ENCODE measurements around the gene IL5. TPM values are rescaled to one million over a fixed set of nuclear protein-coding genes. Genes with fewer than 3 reads are reported as not detected.

The IL5 gene
- total RNA-seq, 1 donor from 2014 or later = not detected

GRCh38 chr5:132501629-132501956 is 41.7 kb downstream of the IL5 start:
- no peak for TF ChIP-seq CTCF (IDR thresholded peaks at IDR 0.05; ENCODE audit: insufficient read depth, low read length, severe bottlenecking)
- DNase-seq (ENCODE audit: low read depth) (no peak), FAIRE-seq (no peak)
- no peaks in the 10 kb centered on the region for H3K27me3 ChIP-seq (ENCODE audit: control insufficient read depth, insufficient read depth, low read length)
- no peak overlapping the region for H3K4me3 ChIP-seq (ENCODE audit: low read depth, low read length)
- H3K36me3 ChIP-seq (ENCODE audit: control insufficient read depth, insufficient read depth, low read length) = no peaks in the 10 kb centered on the region

- DNase-seq (ENCODE audit: low read depth) (peak; percentile 43), FAIRE-seq (no peak)
- peak; percentile 74 for TF ChIP-seq CTCF (IDR thresholded peaks at IDR 0.05; ENCODE audit: insufficient read depth, low read length, severe bottlenecking)
- no peaks in the 10 kb centered on the region for H3K36me3 ChIP-seq (ENCODE audit: control insufficient read depth, insufficient read depth, low read length)
- no peak overlapping the region for H3K4me3 ChIP-seq (ENCODE audit: low read depth, low read length)
- H3K27me3 ChIP-seq (ENCODE audit: control insufficient read depth, insufficient read depth, low read length) = no peaks in the 10 kb centered on the region
Measured at GRCh38 chr5:132500931-132501628, 42.2 kb downstream of the IL5 start.

DNA sequence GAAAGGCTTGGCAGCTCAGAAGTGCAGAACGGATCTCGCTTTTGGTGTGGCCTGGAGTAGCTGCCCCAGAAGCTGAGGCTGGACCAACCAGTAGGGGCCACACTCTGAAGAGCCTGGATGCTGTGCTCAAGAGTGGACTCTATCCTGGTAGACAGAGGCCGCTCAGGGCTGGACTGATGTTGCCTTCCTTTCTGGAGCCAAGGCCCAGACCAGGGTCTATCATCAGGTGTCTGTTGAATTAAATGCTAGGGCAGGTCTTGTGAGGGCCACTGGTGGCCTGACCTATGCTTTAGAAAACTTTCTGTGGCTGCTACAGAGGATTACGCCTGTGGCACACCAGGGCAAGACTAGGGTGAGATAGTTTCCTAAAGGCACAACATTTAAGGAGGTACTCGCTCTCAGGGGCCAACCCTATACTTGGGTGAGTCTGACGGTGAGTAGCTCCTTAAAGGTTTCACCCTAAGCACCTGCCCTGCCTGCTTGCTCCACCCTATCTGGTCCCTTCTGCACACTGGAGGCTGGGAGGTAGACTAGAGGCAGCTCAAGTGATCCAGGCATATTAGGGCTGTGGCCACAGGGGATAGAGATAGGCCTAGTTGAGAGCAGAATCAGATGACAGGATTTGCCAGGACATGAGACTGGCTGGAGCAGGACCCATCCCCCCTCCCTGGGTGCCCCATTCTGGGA is 42.9 kb downstream of the IL5 start:
- H3K27me3 ChIP-seq (ENCODE audit: control insufficient read depth, insufficient read depth, low read length) = no peaks in the 10 kb centered on the region
- DNase-seq (ENCODE audit: low read depth) (no peak), FAIRE-seq (no peak)
- no peaks in the 10 kb centered on the region for H3K36me3 ChIP-seq (ENCODE audit: control insufficient read depth, insufficient read depth, low read length)
- TF ChIP-seq CTCF (IDR thresholded peaks at IDR 0.05; ENCODE audit: insufficient read depth, low read length, severe bottlenecking) = no peak
- no peak overlapping the region for H3K4me3 ChIP-seq (ENCODE audit: low read depth, low read length)

GRCh38 chr5:132499440-132500243 is 43.7 kb downstream of the IL5 start:
- no peak for DNase-seq (ENCODE audit: low read depth)
- no peaks in the 10 kb centered on the region for H3K36me3 ChIP-seq (ENCODE audit: control insufficient read depth, insufficient read depth, low read length)
- no peak overlapping the region for H3K4me3 ChIP-seq (ENCODE audit: low read depth, low read length)
- TF ChIP-seq CTCF (IDR thresholded peaks at IDR 0.05; ENCODE audit: insufficient read depth, low read length, severe bottlenecking) = no peak
- FAIRE-seq = no peak
- no peaks in the 10 kb centered on the region for H3K27me3 ChIP-seq (ENCODE audit: control insufficient read depth, insufficient read depth, low read length)

DNA sequence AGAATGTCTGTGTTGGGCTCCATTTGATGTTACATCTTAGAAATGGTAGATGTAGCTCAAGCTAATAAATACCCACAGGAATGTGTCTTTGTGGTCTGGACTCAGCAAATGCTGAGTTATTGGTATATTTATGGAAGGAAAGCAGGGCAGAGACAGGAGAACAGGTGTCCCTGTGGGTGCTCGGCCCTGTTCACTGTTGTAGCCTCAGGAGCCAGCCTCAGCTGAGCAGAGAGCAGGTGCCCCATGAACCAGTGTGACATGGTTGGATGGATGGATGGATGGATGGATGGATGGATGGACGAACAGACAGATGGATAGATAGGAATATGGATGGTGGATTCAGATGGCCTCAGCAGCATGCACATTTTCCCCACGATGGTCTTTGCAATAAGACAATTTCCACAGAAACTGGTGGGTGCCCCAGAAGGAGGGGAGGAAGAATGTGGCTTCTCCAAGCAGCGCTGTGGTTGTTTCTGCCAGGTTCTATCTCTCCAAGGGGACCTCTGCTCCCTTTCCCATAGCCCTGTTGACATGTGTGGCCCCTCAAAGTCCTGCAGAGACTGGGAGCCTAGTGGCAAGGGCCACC is 44.5 kb downstream of the IL5 start:
- no peak for TF ChIP-seq CTCF (IDR thresholded peaks at IDR 0.05; ENCODE audit: insufficient read depth, low read length, severe bottlenecking)
- Histone ChIP-seq H3K27me3 (ENCODE audit: control insufficient read depth, insufficient read depth, low read length) (no peaks in the 10 kb centered on the region), H3K4me3 (ENCODE audit: low read depth, low read length) (no peak overlapping the region), H3K36me3 (ENCODE audit: control insufficient read depth, insufficient read depth, low read length) (no peaks in the 10 kb centered on the region)
- FAIRE-seq (no peak), DNase-seq (ENCODE audit: low read depth) (no peak)
